Spinal cord (tissue), 10 donors: ENCODE data around the gene STRA6. TPM values are rescaled to one million over a fixed set of nuclear protein-coding genes. Genes with fewer than 3 reads are reported as not detected.
A peak's percentile ranks its signal among the peaks of the same experiment; 100 is the strongest.

Experiments used
- DNase-seq, 6 donors: peaks; one replicate each; pipeline versions ENCODE4 v3.0.0 to v3.0.0-alpha.2; 2013 to 2015; ENCODE audit warnings: low spot score in 6 of 6, low read depth in 4 of 6
- H3K27ac ChIP-seq: one replicate; pipeline ENCODE4 v1.5.1; 2013; ENCODE audit warnings: low read depth, low read length, control low read depth
- H3K27me3 ChIP-seq: one replicate; pipeline ENCODE4 v1.6.1; 2013; ENCODE audit warnings: low read length; ENCODE audit not compliant: control insufficient read depth, insufficient read depth
- H3K36me3 ChIP-seq: one replicate; pipeline ENCODE4 v1.6.1; 2013; ENCODE audit warnings: low read length; ENCODE audit not compliant: control insufficient read depth, insufficient read depth
- H3K4me1 ChIP-seq: one replicate; pipeline ENCODE4 v1.6.1; 2013; ENCODE audit warnings: low read length; ENCODE audit not compliant: control insufficient read depth, insufficient read depth
- H3K4me3 ChIP-seq: one replicate; pipeline ENCODE4 v1.5.1; 2013; ENCODE audit warnings: low read depth, low read length, control low read depth
- H3K9me3 ChIP-seq: one replicate; pipeline ENCODE4 v1.6.1; 2013; ENCODE audit warnings: low read length; ENCODE audit not compliant: control insufficient read depth, insufficient read depth
- WGBS: methylation state at CpG from one replicate; pipeline ENCODE4 v1.1.5; 2013; ENCODE audit warnings: missing lambda C conversion rate; ENCODE audit not compliant: insufficient coverage; 5-methylcytosine and 5-hydroxymethylcytosine counted together
- polyA plus RNA-seq, 2 donors: library from polyadenylated mRNA; unstranded; fragments of 120-200 nt; gene quantifications; one replicate each; pipeline ENCODE4 v1.2.1, GENCODE V29; 2013; ENCODE audit not compliant: insufficient read length in 2 of 2
- total RNA-seq, 2 donors: library from RNA; depleted of rRNA in 1 of 2; stranded (reverse); fragments of 120-200 nt in 1 of 2; fragments of >200 nt in 1 of 2; gene quantifications; one replicate each; pipeline versions ENCODE4 v1.2.3 to v1.2.4, GENCODE V29; 2013 to 2014
- donor health status: healthy.

The STRA6 gene
- total and polyA plus RNA-seq, 4 donors, result 9.4 to 69.0 (median 30.1) TPM

DNA sequence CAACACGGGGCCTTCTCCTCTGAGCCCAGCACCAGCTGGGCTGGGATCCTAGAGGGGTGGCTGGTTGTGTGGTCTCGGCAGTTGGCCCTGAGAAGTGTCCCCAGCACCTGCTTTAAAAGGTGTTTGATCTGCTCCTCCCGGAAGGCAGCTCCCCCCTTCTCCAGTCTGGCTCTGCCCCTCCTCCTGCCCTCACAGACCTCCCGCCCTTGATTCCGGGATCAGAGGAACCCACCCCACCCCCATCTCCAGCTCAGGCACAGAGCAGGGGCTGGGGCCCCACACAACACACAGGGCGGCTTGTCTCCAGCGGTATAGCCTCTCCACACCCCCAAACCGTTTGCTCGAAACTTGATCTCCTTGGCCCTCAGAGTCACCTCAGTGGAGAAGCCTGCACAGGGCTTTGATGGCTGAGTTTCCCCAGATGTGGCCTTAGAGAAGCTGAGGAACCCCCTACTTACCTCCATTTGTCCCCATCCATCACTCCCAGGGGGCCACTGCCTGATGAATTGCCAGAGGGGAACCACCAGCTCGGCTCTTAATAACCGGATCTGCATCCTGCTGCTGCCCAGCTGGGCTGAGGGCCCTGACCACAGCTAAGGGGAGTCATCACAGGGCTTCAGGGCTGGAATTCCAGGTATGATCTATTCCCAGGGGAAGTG, 6.4 kb upstream of the STRA6 start:
- peaks cover 1% of the 10 kb centered on the region for H3K9me3 ChIP-seq
- H3K36me3 ChIP-seq, result no peaks in the 10 kb centered on the region
- peaks cover 63% of the 10 kb centered on the region for H3K4me1 ChIP-seq
- H3K27me3 ChIP-seq, result peaks cover 3% of the 10 kb centered on the region
- H3K27ac ChIP-seq, result no peak overlapping the region
- no peak for DNase-seq
- 41% methylated on average over 10 of the region's 11 CpGs for WGBS
- H3K4me3 ChIP-seq, result no peak overlapping the region

GRCh38 chr15:74208496-74208895, 5.9 kb upstream of the STRA6 start:
- Histone ChIP-seq H3K4me3 (no peak overlapping the region), H3K36me3 (no peaks in the 10 kb centered on the region), H3K27ac (no peak overlapping the region), H3K4me1 (peaks cover 62% of the 10 kb centered on the region), H3K27me3 (peaks cover 3% of the 10 kb centered on the region), H3K9me3 (peaks cover 1% of the 10 kb centered on the region)
- no peak for DNase-seq
- 73% methylated on average over 5 of the region's 6 CpGs for WGBS

DNA sequence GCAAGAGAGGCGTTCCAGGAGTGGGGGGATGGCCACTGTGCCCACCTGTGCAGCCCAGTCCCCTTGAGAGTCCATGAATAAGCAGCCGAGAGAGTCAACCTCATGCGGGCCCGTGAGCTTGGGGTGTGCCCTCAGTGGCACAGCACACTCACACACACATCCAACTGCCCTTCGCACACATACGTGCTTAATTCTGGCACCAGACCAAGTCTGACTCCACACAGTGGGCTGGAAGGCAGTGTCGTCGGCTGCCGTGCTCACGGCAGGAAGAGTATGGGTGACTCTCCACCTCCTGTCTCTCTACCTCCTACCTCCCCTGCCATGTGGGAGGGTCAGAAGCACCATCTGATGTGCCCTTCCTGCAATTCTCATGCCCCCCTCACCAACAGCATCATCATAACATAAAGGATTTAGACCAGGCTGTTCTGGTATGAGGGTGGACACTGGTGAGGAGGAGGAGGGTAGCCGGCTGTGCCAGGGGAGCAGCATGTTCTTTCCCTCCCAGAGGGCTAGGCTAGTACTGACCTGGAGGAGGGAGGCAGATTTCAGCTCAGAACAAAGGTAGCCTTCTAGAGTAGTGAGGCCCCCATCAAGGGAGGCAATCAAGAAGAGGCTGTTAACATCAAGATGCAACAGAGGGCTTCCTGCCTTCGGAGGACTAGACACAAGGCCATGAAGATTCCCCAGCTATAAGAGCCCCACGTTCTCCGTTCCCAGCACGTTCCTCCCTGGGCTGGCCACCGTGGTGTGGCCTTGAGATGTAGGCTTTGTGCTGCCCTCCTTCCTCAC, 5.3 kb upstream of the STRA6 start:
- WGBS, result 84% methylated on average over 16 of the region's 16 CpGs
- no peak overlapping the region for H3K4me3 ChIP-seq
- peaks cover 3% of the 10 kb centered on the region for H3K27me3 ChIP-seq
- no peak for DNase-seq
- H3K36me3 ChIP-seq, result no peaks in the 10 kb centered on the region
- peaks cover 1% of the 10 kb centered on the region for H3K9me3 ChIP-seq
- H3K4me1 ChIP-seq, result peaks cover 64% of the 10 kb centered on the region
- H3K27ac ChIP-seq, result no peak overlapping the region

GRCh38 chr15:74206801-74207281, 4.3 kb upstream of the STRA6 start:
- Histone ChIP-seq H3K9me3 (peaks cover 1% of the 10 kb centered on the region), H3K36me3 (no peaks in the 10 kb centered on the region), H3K4me1 (peaks cover 68% of the 10 kb centered on the region), H3K27me3 (peaks cover 12% of the 10 kb centered on the region), H3K4me3 (no peak overlapping the region), H3K27ac (no peak overlapping the region)
- WGBS, result 36% methylated on average over 6 of the region's 6 CpGs
- DNase-seq, result peak in 1 of 6 donors; percentile 73

GRCh38 chr15:74205582-74205947, 3.0 kb upstream of the STRA6 start:
- peaks cover 12% of the 10 kb centered on the region for H3K27me3 ChIP-seq
- H3K36me3 ChIP-seq, result no peaks in the 10 kb centered on the region
- no peaks in the 10 kb centered on the region for H3K9me3 ChIP-seq
- H3K4me1 ChIP-seq, result peaks cover 80% of the 10 kb centered on the region
- 76% methylated on average over 3 of the region's 4 CpGs for WGBS
- no peak overlapping the region for H3K4me3 ChIP-seq
- peak in 1 of 6 donors; percentile 57 for DNase-seq
- H3K27ac ChIP-seq, result no peak overlapping the region

DNA sequence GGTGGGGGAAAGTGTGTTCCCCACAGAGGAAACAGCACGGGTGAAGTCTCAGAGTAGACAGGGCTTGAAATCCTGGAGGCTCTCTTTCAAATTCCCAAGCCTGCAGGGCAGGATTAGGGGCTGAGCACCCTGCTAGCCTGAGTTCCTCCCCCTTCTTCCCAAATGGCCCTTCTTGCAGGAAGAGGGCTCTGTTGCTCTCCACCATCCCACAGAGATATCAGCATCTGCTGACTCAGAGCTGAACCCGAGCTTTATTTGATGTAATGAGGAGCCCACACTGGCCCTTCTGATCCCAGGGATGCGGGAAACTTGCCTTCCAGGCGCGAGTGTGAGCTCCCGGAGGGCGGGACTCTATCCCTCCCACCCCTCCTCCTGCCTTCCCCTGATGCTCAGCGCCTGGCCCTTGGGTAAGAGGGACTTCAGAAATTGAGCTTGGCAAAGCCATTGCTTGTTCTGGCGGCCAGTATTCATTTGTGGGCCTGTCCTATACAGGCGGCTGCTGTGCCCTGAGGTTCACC, 1.4 kb upstream of the STRA6 start:
- peak overlapping the region; percentile 85 for H3K27ac ChIP-seq

GRCh38 chr15:74201710-74202420, 722 bp downstream of the STRA6 start:
- Histone ChIP-seq H3K27me3 (peaks cover 9% of the 10 kb centered on the region), H3K27ac (peak overlapping the region; percentile 85), H3K4me3 (peak overlapping the region; percentile 9), H3K36me3 (no peaks in the 10 kb centered on the region), H3K9me3 (no peaks in the 10 kb centered on the region), H3K4me1 (peaks cover 59% of the 10 kb centered on the region)
- 10% methylated on average over 3 of the region's 7 CpGs for WGBS
- DNase-seq, result no peak

More for the DNA sequence above, 1.4 kb upstream of the STRA6 start:
- peak in 1 of 6 donors; percentile 81 for DNase-seq
- H3K9me3 ChIP-seq, result no peaks in the 10 kb centered on the region
- H3K27me3 ChIP-seq, result peaks cover 12% of the 10 kb centered on the region
- H3K4me3 ChIP-seq, result no peak overlapping the region
- WGBS, result 27% methylated on average over 3 of the region's 10 CpGs
- peaks cover 74% of the 10 kb centered on the region for H3K4me1 ChIP-seq
- H3K36me3 ChIP-seq, result no peaks in the 10 kb centered on the region

- 72% methylated on average over 7 of the region's 8 CpGs for WGBS
- Histone ChIP-seq H3K27me3 (peaks cover 9% of the 10 kb centered on the region), H3K9me3 (no peaks in the 10 kb centered on the region), H3K4me1 (peaks cover 58% of the 10 kb centered on the region), H3K27ac (peak overlapping the region; percentile 44), H3K4me3 (no peak overlapping the region), H3K36me3 (no peaks in the 10 kb centered on the region)
- peak in 1 of 6 donors; percentile 52 for DNase-seq
Observed at GRCh38 chr15:74200871-74201419, 1.6 kb downstream of the STRA6 start.

GRCh38 chr15:74200412-74200815, 2.2 kb downstream of the STRA6 start:
- WGBS, result 75% methylated on average over 1 of the region's 1 CpG
- Histone ChIP-seq H3K36me3 (no peaks in the 10 kb centered on the region), H3K9me3 (no peaks in the 10 kb centered on the region), H3K27me3 (peaks cover 9% of the 10 kb centered on the region), H3K27ac (peak overlapping the region; percentile 44), H3K4me1 (peaks cover 54% of the 10 kb centered on the region), H3K4me3 (no peak overlapping the region)
- DNase-seq, result no peak
